B cell (primary cell): Measurements from ENCODE around the gene MAP3K2. TPM values are rescaled to one million over a fixed set of nuclear protein-coding genes. Genes with fewer than 3 reads are reported as not detected.

Experiments used
- ATAC-seq: fragments of 200-7000 bp; cut with Tn5 transposase; one replicate; pipeline ENCODE4 v1.10.0; 2021; ENCODE audit warnings: low read depth, mild to moderate bottlenecking, moderate number of reproducible peaks, moderate library complexity
- CTCF ChIA-PET: fragments of 350-600 bp; sonication (Branson Sonifier 250); formaldehyde crosslinking; loops from one replicate; lab custom pipeline; 2021; ENCODE audit warnings: antibody characterized with exemption, inconsistent platforms; lab: Charles Lee
- POLR2A ChIA-PET: fragments of 350-600 bp; sonication (Branson Sonifier 250); formaldehyde crosslinking; loops from one replicate; lab custom pipeline; 2021; ENCODE audit warnings: antibody characterized with exemption; lab: Charles Lee
- DNase-seq: peaks from one replicate; pipeline ENCODE4 v3.0.0; 2013
- H2AFZ ChIP-seq: 2 replicates; pipeline ENCODE4 v1.6.1; 2012; ENCODE audit warnings: mild to moderate bottlenecking, low read depth, low read length; ENCODE audit not compliant: insufficient read depth, poor library complexity, severe bottlenecking
- H3K27ac ChIP-seq, 2 donors: 1 replicate in 1 of 2; 2 replicates in 1 of 2; pipeline ENCODE4 v1.5.1; 2012 to 2013; ENCODE audit warnings: low read length in 2 of 2, mild to moderate bottlenecking in 2 of 2, moderate library complexity in 1 of 2
- H3K27me3 ChIP-seq, 4 experiments: fragments of 200-600 bp in 1 of 4; sonication (generic) in 1 of 4; replicated peaks in 1 of 4; 1 replicate in 2 of 4; 2 replicates in 2 of 4; pipeline versions ENCODE4 v1.6.1 to v1.7.0; 2013 to 2016; ENCODE audit warnings: low read length in 3 of 4, mild to moderate bottlenecking in 2 of 4, mixed read lengths in 1 of 4, moderate library complexity in 1 of 4; ENCODE audit not compliant: insufficient read depth in 4 of 4, control insufficient read depth in 3 of 4; ENCODE audit errors: control extremely low read depth in 1 of 4
- H3K36me3 ChIP-seq, 2 experiments: replicated peaks in 1 of 2; 1 replicate in 1 of 2; 2 replicates in 1 of 2; pipeline versions ENCODE4 v1.6.1 to v1.7.1; 2013; ENCODE audit warnings: low read length in 1 of 2; ENCODE audit not compliant: insufficient read depth in 2 of 2, control insufficient read depth in 1 of 2; ENCODE audit errors: control extremely low read depth in 1 of 2, extremely low read depth in 1 of 2
- H3K4me1 ChIP-seq, 2 donors: fragments of 200-600 bp in 1 of 2; sonication (generic) in 1 of 2; 1 replicate in 1 of 2; 2 replicates in 1 of 2; pipeline versions ENCODE4 v1.5.1 to v1.6.1; 2013 to 2017; ENCODE audit warnings: low read length in 2 of 2; ENCODE audit not compliant: control insufficient read depth in 2 of 2, insufficient read depth in 2 of 2
- H3K4me2 ChIP-seq: replicated peaks from 2 replicates; pipeline ENCODE3; 2012; ENCODE audit warnings: mild to moderate bottlenecking, low read depth, low read length; ENCODE audit not compliant: poor library complexity, severe bottlenecking
- H3K4me3 ChIP-seq, 5 experiments: fragments of 200-600 bp in 1 of 5; sonication (generic) in 1 of 5; 1 replicate in 3 of 5; 2 replicates in 2 of 5; pipeline versions ENCODE4 v1.5.1 to v1.7.0; 2011 to 2016; ENCODE audit warnings: low read length in 4 of 5, mild to moderate bottlenecking in 4 of 5, low read depth in 2 of 5, control low read depth in 1 of 5, moderate library complexity in 1 of 5; ENCODE audit not compliant: insufficient read depth in 1 of 5; ENCODE audit errors: control extremely low read depth in 1 of 5, extremely low read depth in 1 of 5
- H3K79me2 ChIP-seq: fragments of 200-600 bp; sonication (generic); one replicate; pipeline ENCODE4 v1.6.0; 2016; ENCODE audit warnings: low read length; ENCODE audit not compliant: control insufficient read depth, insufficient read depth
- H3K9ac ChIP-seq: fragments of 200-600 bp; sonication (generic); 2 replicates; pipeline ENCODE4 v1.6.1; 2017; ENCODE audit warnings: mild to moderate bottlenecking, low read length, moderate library complexity
- H3K9me3 ChIP-seq, 3 donors: one replicate each; pipeline versions ENCODE4 v1.6.1 to v1.7.1; 2013; ENCODE audit warnings: low read length in 2 of 3; ENCODE audit not compliant: control insufficient read depth in 2 of 3, insufficient read depth in 1 of 3; ENCODE audit errors: control extremely low read depth in 1 of 3
- H4K20me1 ChIP-seq: 2 replicates; pipeline ENCODE4 v1.6.0; 2012; ENCODE audit warnings: mild to moderate bottlenecking, low read length; ENCODE audit not compliant: insufficient read depth, control insufficient read depth, poor library complexity, severe bottlenecking
- H3K27ac Mint-ChIP-seq: one replicate; pipeline ENCODE4 v1.8.0; 2021; ENCODE audit warnings: mixed read lengths
- H3K27me3 Mint-ChIP-seq: one replicate; pipeline ENCODE4 v1.8.0; 2021; ENCODE audit warnings: mixed read lengths
- H3K4me1 Mint-ChIP-seq: one replicate; pipeline ENCODE4 v1.8.0; 2021; ENCODE audit warnings: mixed read lengths
- H3K4me3 Mint-ChIP-seq: one replicate; pipeline ENCODE4 v1.8.0; 2021; ENCODE audit warnings: mixed read lengths
- H3K9me3 Mint-ChIP-seq: one replicate; pipeline ENCODE4 v1.8.0; 2022; ENCODE audit warnings: mixed read lengths; ENCODE audit not compliant: insufficient read depth
- EZH2 ChIP-seq: IDR thresholded peaks from 2 replicates; pipeline ENCODE4 v1.6.1; 2012; ENCODE audit warnings: borderline replicate concordance, low read depth, mild to moderate bottlenecking, moderate library complexity, low read length; ENCODE audit not compliant: insufficient read depth, poor library complexity, severe bottlenecking
- WGBS: methylation state at CpG from one replicate; pipeline ENCODE4 v1.1.5; 2013; ENCODE audit warnings: missing lambda C conversion rate; ENCODE audit not compliant: insufficient coverage; 5-methylcytosine and 5-hydroxymethylcytosine counted together
- intact Hi-C: fragments of 100-400 bp; cut with micrococcal nuclease; formaldehyde crosslinking; loops from one replicate; pipeline ENCODE4 v1.10.0; 2022
- polyA plus RNA-seq: library from polyadenylated mRNA; depleted of rRNA; stranded (reverse); fragments of >200 nt; gene quantifications from 2 replicates; pipeline ENCODE4 v1.2.3, GENCODE V29; 2012
- total RNA-seq, 2 donors: library from RNA; stranded (reverse); fragments of 120-200 nt in 1 of 2; gene quantifications; 1 replicate in 1 of 2; 2 replicates in 1 of 2; pipeline versions ENCODE4 v1.2.3 to v1.2.4, GENCODE V29; 2013 to 2022
- TF ChIP-seq, protein P1 (sequence below): fragments of 200-600 bp; IDR thresholded peaks from one replicate; pipeline ENCODE4 v1.8.0; 2022; ENCODE audit warnings: antibody characterized with exemption, mild to moderate bottlenecking

The MAP3K2 gene
- total and polyA plus RNA-seq, 2 donors (not counting 1 experiment from before 2014, with no cell fraction given): 9.9 to 118 TPM

DNA sequence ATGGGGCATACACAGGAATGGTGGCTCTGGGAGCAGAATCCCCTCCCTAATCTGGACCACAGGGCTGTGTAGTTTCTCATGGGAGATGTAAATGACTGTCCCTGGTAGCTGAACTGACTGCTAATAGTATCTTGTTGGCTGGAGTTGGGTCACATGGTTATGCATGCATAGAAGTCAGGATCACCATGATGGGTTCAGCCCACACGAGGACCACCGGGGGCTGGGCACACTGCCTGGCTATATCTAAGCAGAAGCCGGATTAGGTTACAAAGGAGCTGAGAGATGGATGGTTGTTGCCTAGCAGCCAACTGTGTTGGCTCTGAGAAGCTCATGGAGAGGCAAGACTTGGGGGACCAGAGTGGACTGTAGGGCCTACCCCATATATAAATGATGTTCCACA is 6.7 kb upstream of the MAP3K2 start:
- 93% methylated on average over 3 of the region's 3 CpGs for WGBS
- Histone ChIP-seq H4K20me1 (no peaks in the 10 kb centered on the region), H3K9ac (no peak overlapping the region), H2AFZ (no peak overlapping the region), H3K79me2 (no peaks in the 10 kb centered on the region), H3K4me2 (no peak overlapping the region), H3K27ac (no peak overlapping the region), H3K4me3 (no peak overlapping the region), H3K9me3 (no peaks in the 10 kb centered on the region), H3K36me3 (no peaks in the 10 kb centered on the region), H3K4me1 (peaks cover 15 to 20% of the 10 kb centered on the region in 2 donors), H3K27me3 (no peaks in the 10 kb centered on the region)
- Mint-ChIP-seq H3K9me3 (no peaks in the 10 kb centered on the region), H3K27me3 (no peaks in the 10 kb centered on the region), H3K4me3 (no peak overlapping the region), H3K4me1 (peaks cover 26% of the 10 kb centered on the region), H3K27ac (peak overlapping the region; percentile 32)
- no peak for DNase-seq
- intact Hi-C loops: no loop called here
- ChIA-PET CTCF (no interaction called here), POLR2A (interaction anchor here (0.7 kb wide), 1 partner anchor 304 kb away, joined by 7 read pairs; no protein-coding TSS in a partner anchor)
- ATAC-seq: no peak
- TF ChIP-seq, protein P1, sequence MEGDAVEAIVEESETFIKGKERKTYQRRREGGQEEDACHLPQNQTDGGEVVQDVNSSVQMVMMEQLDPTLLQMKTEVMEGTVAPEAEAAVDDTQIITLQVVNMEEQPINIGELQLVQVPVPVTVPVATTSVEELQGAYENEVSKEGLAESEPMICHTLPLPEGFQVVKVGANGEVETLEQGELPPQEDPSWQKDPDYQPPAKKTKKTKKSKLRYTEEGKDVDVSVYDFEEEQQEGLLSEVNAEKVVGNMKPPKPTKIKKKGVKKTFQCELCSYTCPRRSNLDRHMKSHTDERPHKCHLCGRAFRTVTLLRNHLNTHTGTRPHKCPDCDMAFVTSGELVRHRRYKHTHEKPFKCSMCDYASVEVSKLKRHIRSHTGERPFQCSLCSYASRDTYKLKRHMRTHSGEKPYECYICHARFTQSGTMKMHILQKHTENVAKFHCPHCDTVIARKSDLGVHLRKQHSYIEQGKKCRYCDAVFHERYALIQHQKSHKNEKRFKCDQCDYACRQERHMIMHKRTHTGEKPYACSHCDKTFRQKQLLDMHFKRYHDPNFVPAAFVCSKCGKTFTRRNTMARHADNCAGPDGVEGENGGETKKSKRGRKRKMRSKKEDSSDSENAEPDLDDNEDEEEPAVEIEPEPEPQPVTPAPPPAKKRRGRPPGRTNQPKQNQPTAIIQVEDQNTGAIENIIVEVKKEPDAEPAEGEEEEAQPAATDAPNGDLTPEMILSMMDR: no peak
- TF ChIP-seq EZH2: no peak

DNA sequence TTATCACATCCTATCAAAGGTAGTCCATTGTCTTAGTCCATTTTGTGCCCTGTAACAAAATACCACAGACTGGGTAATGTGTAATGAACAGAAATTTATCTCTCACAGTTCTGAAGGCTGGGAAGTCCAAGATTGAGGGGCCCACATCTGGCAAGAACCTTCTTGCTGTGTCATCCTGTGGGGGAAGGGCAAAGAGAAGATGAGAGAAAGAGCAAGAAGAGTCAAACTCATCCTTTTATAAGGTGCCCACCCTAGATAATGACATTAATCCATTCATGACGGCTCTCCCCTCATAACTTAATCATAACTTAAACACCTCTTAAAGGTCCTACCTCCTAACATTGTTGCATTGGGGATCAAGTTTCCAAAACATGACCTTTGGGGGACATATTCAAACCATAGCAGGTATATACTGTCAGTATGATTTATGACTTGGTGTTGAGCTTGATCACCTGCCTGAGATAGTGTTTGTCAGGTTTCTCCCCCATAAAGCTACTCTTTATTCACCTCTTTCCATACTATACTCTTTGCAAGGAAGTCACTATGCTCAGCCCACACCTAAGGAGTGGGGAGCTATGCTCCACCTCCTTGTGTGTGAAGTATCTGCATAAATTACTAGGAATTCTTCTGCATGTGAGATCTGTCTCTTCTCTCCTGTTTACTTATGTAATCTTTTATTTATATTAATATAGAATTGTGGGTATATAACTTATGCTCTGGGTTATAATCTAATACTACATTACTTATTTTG is 5.2 kb upstream of the MAP3K2 start:
- intact Hi-C loops: no loop called here
- Mint-ChIP-seq H3K4me3 (no peak overlapping the region), H3K4me1 (peaks cover 41% of the 10 kb centered on the region), H3K27ac (peak overlapping the region; percentile 39), H3K9me3 (no peaks in the 10 kb centered on the region), H3K27me3 (no peaks in the 10 kb centered on the region)
- no peaks in the 10 kb centered on the region for H4K20me1 ChIP-seq
- ChIA-PET POLR2A (no interaction called here), CTCF (no interaction called here)
- no peak overlapping the region for H3K9ac ChIP-seq
- DNase-seq: no peak
- no peaks in the 10 kb centered on the region for H3K36me3 ChIP-seq
- H3K27ac ChIP-seq: no peak overlapping the region
- H3K4me3 ChIP-seq: no peak overlapping the region
- no peaks in the 10 kb centered on the region for H3K27me3 ChIP-seq
- no peak overlapping the region for H2AFZ ChIP-seq
- peaks cover 5% of the 10 kb centered on the region for H3K79me2 ChIP-seq
- H3K9me3 ChIP-seq: no peaks in the 10 kb centered on the region
- no peak for ATAC-seq
- TF ChIP-seq, protein P1: no peak
- no peak for TF ChIP-seq EZH2
- WGBS: no CpG with 5 or more reads among the region's 1 CpG
- H3K4me1 ChIP-seq: peaks cover 29 to 34% of the 10 kb centered on the region in 2 donors
- no peak overlapping the region for H3K4me2 ChIP-seq
